Tibial artery (tissue), 4 donors: ENCODE data around the gene ING3.

Experiments used
- DNase-seq, 2 donors: peaks; one replicate each; pipeline ENCODE4 v3.0.0-alpha.2; 2019
- H3K27ac ChIP-seq, 2 donors: fragments of 200-600 bp; sonication (generic) in 1 of 2; 1 replicate in 1 of 2; 2 replicates in 1 of 2; pipeline ENCODE4 v1.5.1; 2018 to 2019; ENCODE audit warnings: mild to moderate bottlenecking in 1 of 2
- H3K27me3 ChIP-seq, 2 donors: fragments of 200-600 bp; sonication (generic) in 1 of 2; one replicate each; pipeline versions ENCODE4 v1.5.1 to v1.6.0; 2016 to 2019
- H3K36me3 ChIP-seq, 3 donors: fragments of 200-600 bp; sonication (generic) in 2 of 3; one replicate each; pipeline ENCODE4 v1.5.1; 2016 to 2019; ENCODE audit warnings: mild to moderate bottlenecking in 2 of 3
- H3K4me1 ChIP-seq, 4 donors: fragments of 200-600 bp; sonication (generic) in 2 of 4; 1 replicate in 3 of 4; 2 replicates in 1 of 4; pipeline ENCODE4 v1.5.1; 2016 to 2019
- H3K4me3 ChIP-seq, 2 donors: fragments of 200-600 bp; sonication (generic) in 1 of 2; 1 replicate in 1 of 2; 2 replicates in 1 of 2; pipeline ENCODE4 v1.5.1; 2018 to 2019; ENCODE audit warnings: mild to moderate bottlenecking in 2 of 2
- H3K9me3 ChIP-seq, 3 donors: fragments of 200-600 bp; sonication (generic) in 1 of 3; one replicate each; pipeline ENCODE4 v1.5.1; 2016 to 2019
- CTCF ChIP-seq, 2 experiments: fragments of 200-600 bp in 1 of 2; fragments of 450-650 bp in 1 of 2; IDR thresholded peaks; one replicate each; pipeline ENCODE4 v1.5.1; 2017 to 2019; ENCODE audit warnings: antibody characterized with exemption in 2 of 2, mild to moderate bottlenecking in 1 of 2, moderate library complexity in 1 of 2
- intact Hi-C: fragments of 100-400 bp; cut with DNase I; formaldehyde crosslinking; loops from one replicate; pipeline ENCODE4 v1.15.0; 2023; ENCODE audit warnings: low total_unique reads

The ING3 gene

DNA sequence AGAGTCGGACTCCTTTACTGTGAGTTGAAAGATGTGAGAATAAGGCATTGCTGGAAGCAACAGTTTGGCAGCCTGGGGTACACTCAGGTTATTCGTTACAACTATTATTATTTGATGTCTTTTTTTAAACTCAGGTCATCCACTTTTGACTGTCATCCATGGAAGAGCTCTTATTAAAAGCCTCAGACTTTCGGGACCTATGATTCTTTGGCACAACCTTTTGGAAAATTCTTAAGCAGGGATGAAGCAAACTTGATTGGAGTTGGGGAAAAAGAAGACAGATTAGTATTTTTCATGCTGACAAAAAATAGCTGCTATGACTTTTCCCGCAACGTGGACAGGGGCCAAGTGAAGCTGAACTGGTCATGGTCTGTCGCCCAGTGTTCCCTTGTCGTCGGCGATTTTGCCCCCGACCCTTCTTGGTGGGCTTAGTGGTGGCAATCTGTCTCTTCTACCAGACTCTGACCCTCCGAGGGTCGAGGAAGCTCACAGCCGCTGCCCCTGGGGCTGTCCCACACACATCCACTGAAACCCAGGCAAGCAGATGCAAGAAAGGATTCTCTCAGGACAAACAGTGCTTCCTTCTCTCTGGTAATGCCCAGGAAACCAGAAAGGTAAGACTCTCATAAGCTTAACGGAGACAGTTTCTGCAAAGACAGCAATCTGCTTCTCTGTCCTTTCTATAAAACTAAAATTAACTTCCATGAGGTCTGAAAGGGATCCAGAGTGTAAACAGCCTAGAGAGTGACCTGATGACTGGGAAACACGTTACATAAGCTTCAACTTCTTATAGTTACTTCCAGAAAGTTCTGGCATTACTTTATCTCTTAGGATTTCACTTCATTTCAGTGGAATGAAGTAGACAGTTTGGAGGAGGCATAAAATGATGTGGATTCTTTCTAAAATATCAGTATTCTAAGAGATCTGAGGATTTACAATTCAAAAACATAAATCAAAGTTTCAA, 39.0 kb downstream of the ING3 start:
- Histone ChIP-seq H3K4me3 (peak overlapping the region; percentile 63), H3K27me3 (no peaks in the 10 kb centered on the region), H3K36me3 (no peaks in the 10 kb centered on the region), H3K9me3 (no peaks in the 10 kb centered on the region), H3K4me1 (peaks cover 0 to 29% (median 8%) of the 10 kb centered on the region in 4 donors), H3K27ac (peak overlapping the region; percentile 87 to 89)
- intact Hi-C loops, result loop anchor here (2.0 kb wide), 1 partner anchor 91 kb away; no protein-coding TSS in a partner anchor
- DNase-seq, result peak; percentile 45 to 73
- no peak for TF ChIP-seq CTCF (IDR thresholded peaks at IDR 0.05)

- Histone ChIP-seq H3K27ac (peak overlapping the region; percentile 87 to 89), H3K27me3 (no peaks in the 10 kb centered on the region), H3K9me3 (no peaks in the 10 kb centered on the region), H3K4me3 (peak overlapping the region; percentile 63), H3K4me1 (peaks cover 0 to 39% (median 10%) of the 10 kb centered on the region in 4 donors), H3K36me3 (no peaks in the 10 kb centered on the region)
- intact Hi-C loops, result no loop called here
- DNase-seq, result no peak
- no peak for TF ChIP-seq CTCF (IDR thresholded peaks at IDR 0.05)
Observed at GRCh38 chr7:120990468-120991118, 40.0 kb downstream of the ING3 start.

DNA sequence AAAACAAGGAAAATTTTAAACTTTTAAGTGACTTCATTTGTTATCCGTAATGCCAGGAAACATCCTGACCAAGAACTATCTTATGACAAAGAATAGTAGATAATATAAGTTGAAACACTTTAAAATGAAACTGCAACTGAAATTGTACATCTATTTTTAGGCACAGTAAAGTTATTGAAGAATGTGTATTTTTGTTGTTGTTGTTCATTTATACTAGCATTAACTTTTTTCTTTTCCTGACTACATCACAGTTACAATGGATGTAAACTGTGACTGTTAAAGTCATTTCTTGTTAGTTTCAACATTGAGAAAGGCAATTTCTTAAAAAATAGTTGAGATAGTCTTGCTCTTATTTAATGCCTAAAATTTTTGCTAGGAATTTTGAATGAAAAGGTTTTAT, 40.6 kb downstream of the ING3 start:
- peak overlapping the region; percentile 87 to 89 for H3K27ac ChIP-seq

GRCh38 chr7:120991581-120991980, 41.0 kb downstream of the ING3 start:
- TF ChIP-seq CTCF (IDR thresholded peaks at IDR 0.05), result no peak
- no peaks in the 10 kb centered on the region for H3K9me3 ChIP-seq
- no peaks in the 10 kb centered on the region for H3K27me3 ChIP-seq
- H3K4me1 ChIP-seq, result peaks cover 0 to 49% (median 16%) of the 10 kb centered on the region in 4 donors
- H3K36me3 ChIP-seq, result no peaks in the 10 kb centered on the region
- H3K27ac ChIP-seq, result peak overlapping the region; percentile 87 to 89
- intact Hi-C loops, result no loop called here
- DNase-seq, result no peak
- H3K4me3 ChIP-seq, result peak overlapping the region; percentile 63

More for the DNA sequence above, 40.6 kb downstream of the ING3 start:
- DNase-seq, result no peak
- TF ChIP-seq CTCF (IDR thresholded peaks at IDR 0.05), result no peak
- intact Hi-C loops, result no loop called here
- H3K9me3 ChIP-seq, result no peaks in the 10 kb centered on the region
- no peaks in the 10 kb centered on the region for H3K36me3 ChIP-seq
- H3K4me3 ChIP-seq, result peak overlapping the region; percentile 63
- H3K4me1 ChIP-seq, result peaks cover 0 to 45% (median 12%) of the 10 kb centered on the region in 4 donors
- no peaks in the 10 kb centered on the region for H3K27me3 ChIP-seq

DNA sequence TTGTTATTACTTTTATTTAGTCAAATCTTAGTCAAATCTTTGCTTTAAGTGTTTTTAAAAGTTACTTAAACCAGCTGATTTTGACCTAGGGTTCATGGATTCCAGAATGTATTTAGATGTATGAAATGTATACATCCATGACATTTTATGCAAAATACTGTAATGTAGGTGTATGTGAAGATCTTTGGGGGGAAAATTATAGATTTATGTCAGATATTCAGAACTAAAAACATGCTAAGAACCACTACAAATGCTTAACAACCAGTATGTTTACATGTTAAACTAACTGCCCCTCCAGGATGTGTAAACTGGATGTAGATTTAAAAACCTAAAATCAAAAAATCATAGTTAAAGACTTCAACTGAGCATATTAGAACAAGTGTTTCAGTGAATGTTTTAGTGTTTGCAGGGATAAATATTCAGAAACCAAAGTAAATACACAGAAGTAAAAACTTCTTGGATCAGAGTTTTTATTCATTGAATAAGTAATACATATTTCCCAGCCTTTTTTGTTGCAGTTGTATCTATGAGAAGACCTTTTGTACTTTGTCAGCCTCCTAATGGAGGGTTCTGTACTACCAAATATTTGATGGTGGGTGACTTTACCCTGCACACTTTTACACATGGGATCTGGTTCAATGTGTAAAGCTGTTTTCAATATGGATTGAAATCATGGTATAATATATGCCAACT, 41.8 kb downstream of the ING3 start:
- intact Hi-C loops, result no loop called here
- H3K27ac ChIP-seq, result peak overlapping the region; percentile 87 to 89
- H3K4me1 ChIP-seq, result peaks cover 0 to 57% (median 19%) of the 10 kb centered on the region in 4 donors
- no peaks in the 10 kb centered on the region for H3K36me3 ChIP-seq
- H3K4me3 ChIP-seq, result peak overlapping the region; percentile 63
- no peak for TF ChIP-seq CTCF (IDR thresholded peaks at IDR 0.05)
- H3K9me3 ChIP-seq, result no peaks in the 10 kb centered on the region
- no peak for DNase-seq
- H3K27me3 ChIP-seq, result no peaks in the 10 kb centered on the region
